Gastrocnemius medialis (tissue), 4 donors: ENCODE results near the gene ADAMTS10. TPM values are rescaled to one million over a fixed set of nuclear protein-coding genes. Genes with fewer than 3 reads are reported as not detected.

Experiments used
- ATAC-seq, 2 donors: fragments of 150-250 bp; one replicate each; pipeline ENCODE4 v1.9.1; 2016
- DNase-seq, 2 donors: peaks; one replicate each; pipeline ENCODE4 v3.0.0-alpha.2; 2019
- H3K27ac ChIP-seq, 4 donors: fragments of 200-600 bp; sonication (generic); 1 replicate in 1 of 4; 2 replicates in 3 of 4; pipeline ENCODE4 v1.5.1; 2016 to 2018; ENCODE audit warnings: mild to moderate bottlenecking in 2 of 4, moderate library complexity in 1 of 4
- H3K27me3 ChIP-seq, 3 donors: fragments of 200-600 bp; sonication (generic) in 2 of 3; 1 replicate in 1 of 3; 2 replicates in 2 of 3; pipeline versions ENCODE4 v1.5.1 to v1.6.0; 2016 to 2019; ENCODE audit warnings: mild to moderate bottlenecking in 1 of 3, moderate library complexity in 1 of 3
- H3K36me3 ChIP-seq, 2 donors: fragments of 200-600 bp; sonication (generic) in 1 of 2; one replicate each; pipeline ENCODE4 v1.5.1; 2017 to 2018
- H3K4me1 ChIP-seq, 2 donors: fragments of 200-600 bp; sonication (generic) in 1 of 2; one replicate each; pipeline ENCODE4 v1.5.1; 2016 to 2017; ENCODE audit warnings: mild to moderate bottlenecking in 2 of 2
- H3K4me3 ChIP-seq, 4 donors: fragments of 200-600 bp; sonication (generic) in 3 of 4; 1 replicate in 1 of 4; 2 replicates in 3 of 4; pipeline ENCODE4 v1.5.1; 2016 to 2019; ENCODE audit warnings: mild to moderate bottlenecking in 2 of 4
- H3K9me3 ChIP-seq, 3 donors: fragments of 200-600 bp; sonication (generic) in 2 of 3; 1 replicate in 1 of 3; 2 replicates in 2 of 3; pipeline ENCODE4 v1.5.1; 2016 to 2019
- CTCF ChIP-seq, 5 experiments: fragments of 450-650 bp in 3 of 5; fragments of 200-600 bp in 2 of 5; sonication (generic) in 2 of 5; IDR thresholded peaks in 4 of 5; conservative IDR thresholded peaks in 1 of 5; 1 replicate in 4 of 5; 2 replicates in 1 of 5; pipeline ENCODE4 v1.5.1; 2016 to 2019; ENCODE audit warnings: antibody characterized with exemption in 5 of 5, mild to moderate bottlenecking in 3 of 5, moderate library complexity in 3 of 5
- POLR2A ChIP-seq, 2 donors: fragments of 450-650 bp; IDR thresholded peaks; one replicate each; pipeline ENCODE4 v1.6.1; 2017; ENCODE audit warnings: antibody characterized with exemption in 2 of 2, mild to moderate bottlenecking in 2 of 2, moderate library complexity in 2 of 2
- in situ Hi-C, 4 donors: fragments of 200-750 bp; cut with MboI; loops; one replicate each; pipeline versions ENCODE4 v1.15.0 to v1.8.0; 2017; ENCODE audit warnings: low sequenced_read_pairs in 4 of 4
- intact Hi-C: fragments of 100-400 bp; cut with DNase I; formaldehyde crosslinking; loops from one replicate; pipeline ENCODE4 v1.15.1; 2023; ENCODE audit warnings: low total_unique reads
- total RNA-seq, 4 donors: library from RNA; depleted of rRNA; stranded (reverse); fragments of >200 nt; gene quantifications; one replicate each; pipeline versions ENCODE4 v1.1.0 to v1.2.3, GENCODE V29; 2016

ADAMTS10 gene
- total RNA-seq, 4 donors from 2014 or later: 2.2 to 7.7 (median 3.6) TPM

- Histone ChIP-seq H3K36me3 (no peaks in the 10 kb centered on the region), H3K4me3 (no peak overlapping the region), H3K9me3 (no peaks in the 10 kb centered on the region), H3K27me3 (peaks cover 0 to 2% (median 0%) of the 10 kb centered on the region in 3 donors), H3K27ac (no peak overlapping the region), H3K4me1 (no peaks in the 10 kb centered on the region)
- TF ChIP-seq POLR2A (IDR thresholded peaks at IDR 0.05) (no peak), CTCF (IDR thresholded peaks at IDR 0.05 in 4 of 5, conservative IDR thresholded peaks at IDR 0.05 in 1 of 5) (peak in 1 of 5 experiments; percentile 36)
- DNase-seq (no peak), ATAC-seq (no peak)
- in situ Hi-C loops (no loop called here), intact Hi-C loops (loop anchor here (10.0 kb wide), 1 partner anchor 59 kb away; no protein-coding TSS in a partner anchor)
Measured at GRCh38 chr19:8585894-8586750, 24.4 kb downstream of the ADAMTS10 start.

GRCh38 chr19:8584965-8585893 is 25.3 kb downstream of the ADAMTS10 start:
- ATAC-seq: no peak
- Histone ChIP-seq H3K4me1 (no peaks in the 10 kb centered on the region), H3K4me3 (no peak overlapping the region), H3K36me3 (no peaks in the 10 kb centered on the region), H3K9me3 (no peaks in the 10 kb centered on the region), H3K27me3 (peaks cover 0 to 7% (median 5%) of the 10 kb centered on the region in 3 donors), H3K27ac (no peak overlapping the region)
- no peak for TF ChIP-seq POLR2A (IDR thresholded peaks at IDR 0.05)
- in situ Hi-C loops: no loop called here
- DNase-seq: no peak
- intact Hi-C loops: loop anchor here (10.0 kb wide), 1 partner anchor 60 kb away; no protein-coding TSS in a partner anchor

- in situ Hi-C loops: no loop called here
Measured at GRCh38 chr19:8580710-8581281, 29.7 kb downstream of the ADAMTS10 start.

DNA sequence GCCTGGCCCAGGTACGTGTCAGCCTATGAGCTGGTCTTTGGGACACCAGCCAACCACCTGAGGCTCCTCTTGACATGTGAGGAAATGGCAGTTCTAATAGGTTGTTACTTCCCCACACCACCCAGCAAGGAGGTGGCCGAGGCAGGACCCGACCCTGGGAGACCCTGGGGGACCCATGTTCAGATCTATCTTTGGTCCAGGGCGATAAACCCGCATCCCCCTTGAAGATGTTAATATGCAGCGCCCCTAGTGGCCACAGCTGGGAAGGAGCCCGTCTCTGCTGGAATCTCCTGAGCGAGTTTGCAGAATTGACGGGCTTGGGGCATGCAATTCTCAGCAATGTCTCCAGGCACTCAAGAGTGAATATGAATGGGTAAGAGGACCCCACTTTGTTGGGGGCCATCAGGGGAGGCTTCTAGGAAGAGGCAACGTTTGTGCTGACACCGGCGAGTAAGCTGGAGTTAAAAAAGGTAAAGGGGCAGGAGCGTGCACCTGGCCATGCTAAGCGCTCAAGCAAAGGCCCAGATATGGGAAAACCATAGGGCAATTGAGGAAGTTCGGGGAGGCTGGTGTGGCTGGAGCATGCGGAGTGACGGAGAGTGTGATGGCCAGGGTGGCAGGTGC is 31.8 kb downstream of the ADAMTS10 start:
- in situ Hi-C loops: no loop called here
- peak in 1 of 2 donors; percentile 49 for ATAC-seq

More at GRCh38 chr19:8580710-8581281, 29.7 kb downstream of the ADAMTS10 start:
- Histone ChIP-seq H3K27me3 (peaks cover 0 to 14% (median 11%) of the 10 kb centered on the region in 3 donors), H3K9me3 (no peaks in the 10 kb centered on the region), H3K27ac (no peak overlapping the region), H3K4me1 (no peaks in the 10 kb centered on the region), H3K4me3 (no peak overlapping the region), H3K36me3 (no peaks in the 10 kb centered on the region)
- DNase-seq (peak; percentile 37 to 50), ATAC-seq (peak in 1 of 2 donors; percentile 41)
- intact Hi-C loops: loop anchor here (10.0 kb wide), 1 partner anchor 64 kb away; no protein-coding TSS in a partner anchor
- TF ChIP-seq CTCF (IDR thresholded peaks at IDR 0.05 in 4 of 5, conservative IDR thresholded peaks at IDR 0.05 in 1 of 5): peak; percentile 70 to 90 (median 82)
- no peak for TF ChIP-seq POLR2A (IDR thresholded peaks at IDR 0.05)

More for the DNA sequence above, 31.8 kb downstream of the ADAMTS10 start:
- no peak for TF ChIP-seq POLR2A (IDR thresholded peaks at IDR 0.05)
- peak; percentile 66 to 84 (median 71) for TF ChIP-seq CTCF (IDR thresholded peaks at IDR 0.05 in 4 of 5, conservative IDR thresholded peaks at IDR 0.05 in 1 of 5)
- no peaks in the 10 kb centered on the region for H3K4me1 ChIP-seq
- H3K36me3 ChIP-seq: no peaks in the 10 kb centered on the region
- H3K4me3 ChIP-seq: no peak overlapping the region
- H3K27ac ChIP-seq: no peak overlapping the region
- peak in 1 of 2 donors; percentile 47 for DNase-seq
- H3K9me3 ChIP-seq: no peaks in the 10 kb centered on the region
- peaks cover 0 to 14% (median 11%) of the 10 kb centered on the region in 3 donors for H3K27me3 ChIP-seq
- intact Hi-C loops: loop anchor here (2.0 to 5.0 kb wide), 2 partner anchors 164 to 226 kb away; no protein-coding TSS in a partner anchor
